GM21381 (cell line): ENCODE measurements around the gene ELAVL1.
"Not testable (repeated sequence)": the region's sequence is repeated elsewhere in the genome, so short reads cannot be mapped to it uniquely, and the experiment has no call there.

Experiments
- ATAC-seq: cut with Tn5 transposase; IDR thresholded peaks from one replicate; pipeline ENCODE4 v1.9.1; 2021; ENCODE audit warnings: mild to moderate bottlenecking, moderate library complexity; ENCODE audit not compliant: unreplicated experiment

The ELAVL1 gene

GRCh38 chr19:7943444-7944176 lies 61.8 kb downstream of the ELAVL1 start, which contains the start of gene TIMM44:
TIMM44 (minus strand) TSS chr19:7943666; CDS start chr19:7943651, 15 bp downstream.
- ATAC-seq = peak; percentile 97

- ATAC-seq = no peak
Observed at GRCh38 chr19:7942981-7943443, 62.4 kb downstream of the ELAVL1 start.

GRCh38 chr19:7941895-7942596 lies 63.4 kb downstream of the ELAVL1 start:
- ATAC-seq = no peak

- no peak for ATAC-seq
Observed at GRCh38 chr19:7940841-7941240, 64.6 kb downstream of the ELAVL1 start.

- ATAC-seq = no peak
Observed at GRCh38 chr19:7934766-7935165, 70.7 kb downstream of the ELAVL1 start.

GRCh38 chr19:7933828-7934725 lies 71.4 kb downstream of the ELAVL1 start:
- no peak for ATAC-seq

GRCh38 chr19:7933411-7933810 lies 72.0 kb downstream of the ELAVL1 start:
- no peak for ATAC-seq

- ATAC-seq = no peak
Observed at GRCh38 chr19:7932930-7933300, 72.5 kb downstream of the ELAVL1 start.

- ATAC-seq = no peak
Observed at GRCh38 chr19:7932276-7932929, 73.0 kb downstream of the ELAVL1 start.

GRCh38 chr19:7931221-7932061 lies 74.0 kb downstream of the ELAVL1 start:
- ATAC-seq = no peak

GRCh38 chr19:7930765-7931164 lies 74.7 kb downstream of the ELAVL1 start:
- no peak for ATAC-seq

- not testable (repeated sequence) for ATAC-seq
Observed at GRCh38 chr19:7930030-7930429, 75.4 kb downstream of the ELAVL1 start.

- no peak for ATAC-seq
Observed at GRCh38 chr19:7928741-7929701, 76.4 kb downstream of the ELAVL1 start.

GRCh38 chr19:7928334-7928706 lies 77.1 kb downstream of the ELAVL1 start:
- no peak for ATAC-seq

- ATAC-seq = no peak
Observed at GRCh38 chr19:7927605-7928333, 77.7 kb downstream of the ELAVL1 start.

- no peak for ATAC-seq
Observed at GRCh38 chr19:7926727-7927604, 78.5 kb downstream of the ELAVL1 start.
